ENCODE measurements around the gene RAD23B. TPM values are rescaled to one million over a fixed set of nuclear protein-coding genes. Genes with fewer than 3 reads are reported as not detected.
A peak's percentile ranks its signal among the peaks of the same experiment; 100 is the strongest.

RAD23B gene
- total RNA-seq, 2 experiments from 2014 or later: 104 to 106 TPM

DNA sequence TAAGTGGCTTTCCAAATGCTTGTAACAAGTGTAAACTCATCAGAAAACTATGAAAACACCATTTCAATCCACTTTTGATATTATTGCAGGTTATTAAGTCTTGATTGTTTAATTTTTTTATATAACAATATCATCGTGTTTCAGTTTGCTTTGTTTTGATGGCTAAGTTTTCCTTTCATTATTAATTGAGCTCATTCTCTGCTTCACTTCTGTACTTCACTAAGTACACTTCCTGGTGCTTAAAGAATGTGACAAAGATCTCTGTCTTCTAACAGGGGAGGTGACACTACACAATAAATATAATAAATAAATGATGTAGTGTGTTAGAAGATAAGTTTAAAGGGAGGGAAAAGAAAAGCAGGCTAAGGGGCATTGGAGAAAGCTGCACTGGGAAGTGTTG, 13.0 kb upstream of the RAD23B start:
- Mint-ChIP-seq H3K27ac (no peak overlapping the region), H3K4me1 (ENCODE audit: low read depth) (peaks cover 2% of the 10 kb centered on the region), H3K9me3 (ENCODE audit: insufficient read depth) (no peaks in the 10 kb centered on the region), H3K4me3 (no peak overlapping the region), H3K36me3 (ENCODE audit: low read depth) (no peaks in the 10 kb centered on the region), H3K27me3 (ENCODE audit: low read depth) (peaks cover 21% of the 10 kb centered on the region)
- no peak for DNase-seq
- no peak for ATAC-seq
- CTCF ChIA-PET: interaction anchor here (1.3 to 2.0 kb wide), 3 partner anchors 9 to 71 kb away, joined by 3 to 11 read pairs (median 7); no protein-coding TSS in a partner anchor
- POLR2A ChIA-PET: no interaction called here

DNA sequence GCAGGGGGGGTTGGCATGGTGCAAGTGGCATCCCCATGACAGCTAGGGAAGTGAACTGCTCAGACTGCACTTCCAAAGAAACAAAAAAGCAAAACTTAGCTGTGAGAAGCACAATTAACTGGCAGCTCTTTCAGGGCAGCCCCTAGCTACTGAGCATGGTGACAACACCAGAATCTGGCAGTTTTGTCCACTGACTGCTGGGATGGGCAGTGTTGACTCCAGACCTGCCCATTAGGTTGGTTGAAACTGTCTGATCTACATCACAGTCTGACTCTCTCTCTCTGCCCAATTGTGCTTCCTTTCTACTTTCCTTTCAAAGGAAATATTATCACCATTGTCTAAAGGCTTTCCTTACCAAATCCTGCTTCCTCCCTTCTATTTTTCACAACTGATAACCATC, 12.5 kb upstream of the RAD23B start:
- DNase-seq (no peak), ATAC-seq (no peak)
- ChIA-PET POLR2A (no interaction called here), CTCF (interaction anchor here (0.9 to 2.0 kb wide), 3 partner anchors 10 to 71 kb away, joined by 3 to 11 read pairs (median 7); no protein-coding TSS in a partner anchor)
- Mint-ChIP-seq H3K4me3 (no peak overlapping the region), H3K36me3 (ENCODE audit: low read depth) (no peaks in the 10 kb centered on the region), H3K4me1 (ENCODE audit: low read depth) (peaks cover 2% of the 10 kb centered on the region), H3K27me3 (ENCODE audit: low read depth) (peaks cover 25% of the 10 kb centered on the region), H3K9me3 (ENCODE audit: insufficient read depth) (no peaks in the 10 kb centered on the region), H3K27ac (no peak overlapping the region)

DNA sequence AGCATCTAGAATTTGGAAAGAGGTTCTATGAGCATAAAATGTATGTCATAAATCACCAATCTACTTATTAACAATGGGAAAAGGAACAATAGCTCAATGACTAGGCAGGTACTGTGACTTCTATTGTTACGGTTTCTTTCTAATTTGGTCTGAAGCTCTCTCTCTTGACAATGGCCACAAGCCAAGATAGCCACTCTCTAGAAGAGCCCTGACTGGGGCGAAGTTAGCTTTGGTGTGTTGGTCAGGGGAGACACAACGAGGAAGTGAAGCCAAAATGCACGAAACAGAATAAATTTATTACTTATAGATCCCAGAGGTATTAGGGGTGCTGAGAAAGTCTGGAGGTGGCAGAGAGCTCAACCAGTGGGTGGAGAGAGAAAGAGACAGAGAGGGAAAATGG, 9.4 kb upstream of the RAD23B start:
- H3K4me1 Mint-ChIP-seq (ENCODE audit: low read depth): peaks cover 2% of the 10 kb centered on the region
- no peak overlapping the region for H3K4me3 Mint-ChIP-seq
- no peaks in the 10 kb centered on the region for H3K36me3 Mint-ChIP-seq (ENCODE audit: low read depth)
- H3K9me3 Mint-ChIP-seq (ENCODE audit: insufficient read depth): no peaks in the 10 kb centered on the region
- ChIA-PET CTCF (interaction anchor here (1.5 to 1.6 kb wide), 2 partner anchors 9 to 68 kb away, joined by 3 to 7 read pairs; no protein-coding TSS in a partner anchor), POLR2A (no interaction called here)
- DNase-seq (no peak), ATAC-seq (no peak)
- H3K27ac Mint-ChIP-seq: no peak overlapping the region
- H3K27me3 Mint-ChIP-seq (ENCODE audit: low read depth): peaks cover 26% of the 10 kb centered on the region

DNA sequence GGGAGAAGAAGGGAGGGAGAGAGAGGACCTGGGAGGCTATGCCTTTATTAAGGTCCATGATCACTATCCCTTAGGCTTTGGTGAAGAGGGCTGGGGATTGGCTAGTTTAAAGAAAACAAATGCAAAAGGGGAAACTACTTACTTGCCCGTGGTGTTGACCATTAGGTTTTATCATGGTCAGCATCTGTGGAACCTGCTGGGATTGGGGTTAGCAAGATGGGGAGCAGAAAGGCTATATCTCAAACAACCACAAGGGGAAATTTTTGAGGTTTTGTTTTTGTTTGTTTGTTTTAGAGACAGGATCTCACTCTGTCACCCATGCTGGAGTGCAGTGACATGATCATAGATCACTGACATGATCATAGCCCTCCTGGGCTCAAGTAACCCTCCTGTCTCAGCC, 9.0 kb upstream of the RAD23B start:
- peaks cover 26% of the 10 kb centered on the region for H3K27me3 Mint-ChIP-seq (ENCODE audit: low read depth)
- no peaks in the 10 kb centered on the region for H3K9me3 Mint-ChIP-seq (ENCODE audit: insufficient read depth)
- CTCF ChIA-PET: interaction anchor here (1.5 to 1.6 kb wide), 2 partner anchors 8 to 67 kb away, joined by 3 to 7 read pairs; no protein-coding TSS in a partner anchor
- no peaks in the 10 kb centered on the region for H3K36me3 Mint-ChIP-seq (ENCODE audit: low read depth)
- DNase-seq: no peak
- POLR2A ChIA-PET: no interaction called here
- ATAC-seq: peak; percentile 39
- no peak overlapping the region for H3K27ac Mint-ChIP-seq
- peaks cover 2% of the 10 kb centered on the region for H3K4me1 Mint-ChIP-seq (ENCODE audit: low read depth)
- H3K4me3 Mint-ChIP-seq: no peak overlapping the region

DNA sequence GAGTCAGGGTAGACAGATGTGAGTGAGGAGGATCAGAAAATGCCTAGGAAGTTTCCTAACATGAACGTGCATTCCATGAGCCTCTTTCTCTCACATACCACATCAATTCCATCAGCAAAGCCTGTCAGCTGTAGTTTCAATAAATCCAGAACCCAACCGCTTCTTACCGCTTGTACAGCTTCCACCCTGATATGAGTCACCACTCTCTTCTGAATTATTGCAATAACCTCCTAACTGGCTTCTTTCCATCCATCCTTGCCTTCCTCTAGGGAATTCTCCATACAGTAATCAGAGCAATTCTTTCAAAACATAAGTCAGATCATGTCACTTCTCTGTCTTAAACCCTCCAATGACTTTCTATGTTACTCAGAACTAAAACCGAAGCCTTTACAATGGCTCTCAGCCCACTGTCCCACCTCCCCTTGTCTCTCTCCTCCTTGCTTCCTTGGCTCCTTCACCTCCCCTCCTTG, 8.1 kb upstream of the RAD23B start:
- ATAC-seq (no peak), DNase-seq (no peak)
- no peaks in the 10 kb centered on the region for H3K36me3 Mint-ChIP-seq (ENCODE audit: low read depth)
- ChIA-PET CTCF (no interaction called here), POLR2A (no interaction called here)
- peaks cover 26% of the 10 kb centered on the region for H3K27me3 Mint-ChIP-seq (ENCODE audit: low read depth)
- H3K27ac Mint-ChIP-seq: no peak overlapping the region
- no peak overlapping the region for H3K4me3 Mint-ChIP-seq
- no peaks in the 10 kb centered on the region for H3K9me3 Mint-ChIP-seq (ENCODE audit: insufficient read depth)
- H3K4me1 Mint-ChIP-seq (ENCODE audit: low read depth): peaks cover 2% of the 10 kb centered on the region

DNA sequence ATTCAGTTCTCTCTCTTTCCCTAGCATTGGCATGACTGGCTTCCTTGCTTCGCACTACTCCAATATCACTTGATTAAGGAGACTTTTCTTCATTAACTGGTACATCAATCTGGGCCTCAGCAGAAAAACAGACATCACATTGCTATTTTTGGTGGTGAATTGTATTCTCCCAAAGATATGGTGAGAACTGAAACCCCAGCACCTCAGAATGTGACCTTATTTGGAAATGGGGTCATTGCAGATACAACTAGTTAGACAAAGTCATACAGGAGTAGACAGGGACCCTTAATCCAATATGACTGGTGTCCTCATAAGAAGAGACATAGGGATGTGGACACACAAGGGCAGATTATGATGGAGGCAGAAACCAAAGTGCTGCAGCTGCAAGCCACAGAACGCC, 7.5 kb upstream of the RAD23B start:
- ChIA-PET POLR2A (no interaction called here), CTCF (no interaction called here)
- no peak overlapping the region for H3K27ac Mint-ChIP-seq
- H3K9me3 Mint-ChIP-seq (ENCODE audit: insufficient read depth): no peaks in the 10 kb centered on the region
- DNase-seq (no peak), ATAC-seq (no peak)
- H3K36me3 Mint-ChIP-seq (ENCODE audit: low read depth): no peaks in the 10 kb centered on the region
- peaks cover 1% of the 10 kb centered on the region for H3K4me1 Mint-ChIP-seq (ENCODE audit: low read depth)
- peaks cover 22% of the 10 kb centered on the region for H3K27me3 Mint-ChIP-seq (ENCODE audit: low read depth)
- no peak overlapping the region for H3K4me3 Mint-ChIP-seq

GRCh38 chr9:107276966-107277710, 5.9 kb upstream of the RAD23B start:
- Mint-ChIP-seq H3K4me1 (ENCODE audit: low read depth) (peaks cover 12% of the 10 kb centered on the region), H3K27ac (no peak overlapping the region), H3K36me3 (ENCODE audit: low read depth) (no peaks in the 10 kb centered on the region), H3K9me3 (ENCODE audit: insufficient read depth) (no peaks in the 10 kb centered on the region), H3K4me3 (no peak overlapping the region), H3K27me3 (ENCODE audit: low read depth) (peaks cover 19% of the 10 kb centered on the region)
- CTCF ChIA-PET: no interaction called here
- no peak for DNase-seq
- ATAC-seq: no peak
- POLR2A ChIA-PET: no interaction called here

GRCh38 chr9:107277801-107278200, 5.3 kb upstream of the RAD23B start:
- Mint-ChIP-seq H3K27me3 (ENCODE audit: low read depth) (peaks cover 19% of the 10 kb centered on the region), H3K27ac (no peak overlapping the region), H3K9me3 (ENCODE audit: insufficient read depth) (no peaks in the 10 kb centered on the region), H3K36me3 (ENCODE audit: low read depth) (no peaks in the 10 kb centered on the region), H3K4me3 (no peak overlapping the region), H3K4me1 (ENCODE audit: low read depth) (peaks cover 17% of the 10 kb centered on the region)
- DNase-seq: no peak
- no peak for ATAC-seq
- CTCF ChIA-PET: interaction anchor here (0.8 kb wide), 1 partner anchor 16 kb away, joined by 3 read pairs; no protein-coding TSS in a partner anchor
- POLR2A ChIA-PET: no interaction called here

GRCh38 chr9:107279086-107279485, 4.0 kb upstream of the RAD23B start:
- no peaks in the 10 kb centered on the region for H3K9me3 Mint-ChIP-seq (ENCODE audit: insufficient read depth)
- ChIA-PET POLR2A (no interaction called here), CTCF (no interaction called here)
- H3K27ac Mint-ChIP-seq: no peak overlapping the region
- H3K4me1 Mint-ChIP-seq (ENCODE audit: low read depth): peaks cover 17% of the 10 kb centered on the region
- ATAC-seq (no peak), DNase-seq (no peak)
- peaks cover 12% of the 10 kb centered on the region for H3K27me3 Mint-ChIP-seq (ENCODE audit: low read depth)
- H3K4me3 Mint-ChIP-seq: no peak overlapping the region
- H3K36me3 Mint-ChIP-seq (ENCODE audit: low read depth): peaks cover 4% of the 10 kb centered on the region

- H3K4me1 Mint-ChIP-seq (ENCODE audit: low read depth): peaks cover 24% of the 10 kb centered on the region
- ChIA-PET CTCF (interaction anchor here (0.8 to 1.2 kb wide), 3 partner anchors 54 to 143 kb away, joined by 3 read pairs; no protein-coding TSS in a partner anchor), POLR2A (no interaction called here)
- no peaks in the 10 kb centered on the region for H3K9me3 Mint-ChIP-seq (ENCODE audit: insufficient read depth)
- peaks cover 5% of the 10 kb centered on the region for H3K27me3 Mint-ChIP-seq (ENCODE audit: low read depth)
- DNase-seq (no peak), ATAC-seq (no peak)
- H3K4me3 Mint-ChIP-seq: no peak overlapping the region
- H3K36me3 Mint-ChIP-seq (ENCODE audit: low read depth): peaks cover 16% of the 10 kb centered on the region
- H3K27ac Mint-ChIP-seq: no peak overlapping the region
These were observed 2.5 kb upstream of the RAD23B start for GRCh38 chr9:107280543-107280942.

DNA sequence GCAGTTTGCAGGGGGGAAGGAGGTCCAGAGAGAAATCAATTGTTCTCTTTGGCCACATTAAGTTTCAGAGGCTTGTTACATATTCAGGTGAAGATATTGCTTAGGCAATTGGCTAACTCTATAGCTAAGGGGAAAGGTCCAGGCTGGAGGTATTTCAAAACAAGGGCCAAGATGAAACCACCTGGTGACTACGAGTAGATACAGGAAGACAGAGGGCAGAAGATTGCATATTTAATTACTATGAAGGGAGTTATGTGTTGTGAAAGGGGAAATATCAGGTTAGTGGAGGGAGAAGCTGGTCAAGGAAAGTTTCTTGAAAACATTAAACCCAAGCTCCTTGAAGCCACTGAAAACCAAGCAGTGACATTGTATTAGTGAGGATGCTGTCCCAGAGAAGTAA, 1.9 kb upstream of the RAD23B start:
- POLR2A ChIA-PET: interaction anchor here (1.5 kb wide), 1 partner anchor 64 kb away, joined by 7 read pairs; no protein-coding TSS in a partner anchor

DNA sequence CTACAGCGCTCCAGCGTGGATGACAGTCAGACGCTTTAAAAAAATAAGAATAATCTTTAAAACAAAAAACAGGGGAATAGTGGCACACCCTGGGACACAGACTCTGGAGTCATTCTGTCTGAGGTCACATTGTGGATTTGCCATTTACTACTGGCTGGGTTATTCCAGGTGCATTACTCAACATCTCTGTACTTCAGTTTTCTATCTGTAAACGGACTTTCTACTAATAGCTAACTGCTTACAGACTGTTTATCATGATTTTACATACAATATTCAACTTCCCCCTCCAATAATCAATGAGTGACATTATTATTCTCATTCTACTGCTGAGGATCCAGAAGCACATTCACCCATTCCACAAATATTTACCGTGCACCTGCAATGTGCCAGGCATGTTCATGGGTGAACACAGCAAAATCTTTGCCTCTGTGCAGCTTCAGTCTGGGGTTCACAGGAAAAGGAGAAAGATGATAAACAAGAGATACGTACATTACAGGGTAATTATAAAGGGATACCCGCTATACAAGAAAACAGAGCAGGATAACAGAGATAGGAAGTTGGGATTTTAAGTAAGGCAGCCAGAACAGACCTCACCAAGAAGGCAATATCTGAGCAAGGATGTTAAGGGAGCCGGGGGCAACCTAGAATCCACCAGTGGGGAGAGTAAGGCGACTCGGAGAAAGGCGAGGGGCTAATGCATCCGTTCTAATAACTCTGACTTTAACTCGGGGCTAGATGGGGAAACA, 984 bp upstream of the RAD23B start:
- Mint-ChIP-seq H3K9me3 (ENCODE audit: insufficient read depth) (no peaks in the 10 kb centered on the region), H3K27me3 (ENCODE audit: low read depth) (no peaks in the 10 kb centered on the region), H3K36me3 (ENCODE audit: low read depth) (peaks cover 24% of the 10 kb centered on the region), H3K27ac (peak overlapping the region; percentile 87), H3K4me3 (peak overlapping the region; percentile 92), H3K4me1 (ENCODE audit: low read depth) (peaks cover 35% of the 10 kb centered on the region)
- no peak for DNase-seq
- no peak for ATAC-seq
- ChIA-PET POLR2A (interaction anchor here (1.5 kb wide), 2 partner anchors 36 to 63 kb away, joined by 4 to 7 read pairs; no protein-coding TSS in a partner anchor), CTCF (interaction anchor here (0.8 to 4.0 kb wide), 3 partner anchors 9 to 149 kb away, joined by 3 to 26 read pairs (median 3); no protein-coding TSS in a partner anchor)

More for the DNA sequence above, 1.9 kb upstream of the RAD23B start:
- CTCF ChIA-PET: interaction anchor here (0.8 to 4.0 kb wide), 4 partner anchors 53 to 148 kb away, joined by 3 to 26 read pairs (median 3); no protein-coding TSS in a partner anchor
- Mint-ChIP-seq H3K9me3 (ENCODE audit: insufficient read depth) (no peaks in the 10 kb centered on the region), H3K4me3 (no peak overlapping the region), H3K36me3 (ENCODE audit: low read depth) (peaks cover 21% of the 10 kb centered on the region), H3K27ac (no peak overlapping the region), H3K4me1 (ENCODE audit: low read depth) (peaks cover 31% of the 10 kb centered on the region), H3K27me3 (ENCODE audit: low read depth) (peaks cover 2% of the 10 kb centered on the region)
- no peak for DNase-seq
- ATAC-seq: no peak

All from activated CD8-positive, alpha-beta T cell treated with anti-CD3 and anti-CD28 coated beads, Interleukin-2, amount 10 ng/mL, durations not matched to agents 7 days and 5 days (primary cell).